Right lobe of liver (tissue), 6 donors: ENCODE results near the gene ZCCHC12. TPM values are rescaled to one million over a fixed set of nuclear protein-coding genes. Genes with fewer than 3 reads are reported as not detected.
A peak's percentile ranks its signal among the peaks of the same experiment; 100 is the strongest.

ENCODE experiments used
- ATAC-seq, 4 donors: fragments of 200-7000 bp; cut with Tn5 transposase; one replicate each; pipeline ENCODE4 v1.9.1; 2020; ENCODE audit warnings: mild to moderate bottlenecking in 4 of 4, moderate library complexity in 4 of 4
- DNase-seq, 3 donors: peaks; one replicate each; pipeline ENCODE4 v3.0.0-alpha.2; 2020
- H3K27ac ChIP-seq, 3 donors: fragments of 200-600 bp; one replicate each; pipeline ENCODE4 v1.8.0; 2022
- H3K27me3 ChIP-seq, 2 donors: fragments of 200-600 bp; one replicate each; pipeline ENCODE4 v1.8.0; 2022
- H3K36me3 ChIP-seq, 4 donors: fragments of 200-600 bp; sonication (generic) in 1 of 4; one replicate each; pipeline versions ENCODE4 v1.5.1 to v1.8.0; 2017 to 2022; ENCODE audit warnings: control low read depth in 1 of 4
- H3K4me1 ChIP-seq, 4 donors: fragments of 200-600 bp; sonication (generic) in 1 of 4; one replicate each; pipeline versions ENCODE4 v1.5.1 to v1.8.0; 2017 to 2022; ENCODE audit warnings: control low read depth in 1 of 4
- H3K4me3 ChIP-seq, 3 donors: fragments of 200-600 bp; one replicate each; pipeline ENCODE4 v1.8.0; 2022
- H3K9me3 ChIP-seq, 4 donors: fragments of 200-600 bp; sonication (generic) in 1 of 4; one replicate each; pipeline versions ENCODE4 v1.5.1 to v1.8.0; 2017 to 2022; ENCODE audit warnings: control low read depth in 1 of 4
- POLR2A ChIP-seq: fragments of 450-650 bp; IDR thresholded peaks from one replicate; pipeline ENCODE4 v1.6.1; 2017; ENCODE audit warnings: antibody characterized with exemption, mild to moderate bottlenecking
- WGBS: methylation state at CpG from one replicate; pipeline ENCODE4 v1.1.6; 2018; ENCODE audit warnings: low coverage, low lambda C conversion rate; ENCODE audit not compliant: insufficient coverage; ENCODE audit errors: missing lambda C conversion rate; 5-methylcytosine and 5-hydroxymethylcytosine counted together
- intact Hi-C, 2 donors: fragments of 100-400 bp; cut with DNase I; formaldehyde crosslinking; loops; one replicate each; pipeline versions ENCODE4 v1.11.2 to v1.14.1; 2022
- total RNA-seq, 6 experiments: library from RNA; depleted of rRNA in 2 of 6; stranded (reverse); fragments of >200 nt in 2 of 6; fragmentation: NEBNext Ultra II Directional in 3 of 6; extraction: Animal tissue kit (Norgen Biotek cat#: 25700) in 3 of 6; gene quantifications; one replicate each; pipeline versions ENCODE4 v1.1.0 to v1.2.4, GENCODE V29; 2016 to 2023
- TF ChIP-seq, protein P1 (sequence below), 4 donors: fragments of 200-600 bp in 3 of 4; fragments of 450-650 bp in 1 of 4; IDR thresholded peaks; one replicate each; pipeline versions ENCODE4 v1.5.1 to v1.8.0; 2016 to 2022; ENCODE audit warnings: antibody characterized with exemption in 4 of 4, mild to moderate bottlenecking in 2 of 4
- donor health status: DM: no; HTN: yes; CAD: no.
- donor health status: DM: no; HTN: no; CAD: no.
- donor health status: DM: no; HTN: no; CAD: no.
- donor health status: DM: no; HTN: yes; CAD: no.
- donor health status: DM: no; HTN: yes; CAD: no.

The ZCCHC12 gene
- total RNA-seq, 6 experiments from 2014 or later, result not detected

DNA sequence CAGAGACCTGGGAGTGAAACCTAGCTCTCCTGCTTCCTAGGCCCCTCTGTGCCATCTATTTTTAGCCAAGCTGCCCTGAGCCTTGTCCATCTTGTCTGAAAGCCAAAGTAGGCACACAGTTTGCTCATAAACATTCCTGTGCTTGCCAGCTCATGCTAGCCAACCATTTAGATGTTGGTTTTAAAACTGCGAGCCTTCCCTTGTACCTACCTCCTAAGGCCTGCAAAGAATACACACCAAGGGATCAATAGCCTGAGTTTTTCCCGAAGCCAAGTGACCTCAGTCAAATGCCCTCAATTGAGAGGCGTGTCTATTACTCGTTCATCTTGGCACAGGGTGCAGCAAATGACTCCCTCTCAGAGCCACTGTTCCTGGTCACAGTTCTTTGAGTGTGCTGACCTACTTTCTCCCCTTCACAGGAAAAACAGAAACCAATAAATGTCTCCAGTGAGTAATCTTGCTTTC lies 48.5 kb downstream of the ZCCHC12 start:
- ATAC-seq (peak; percentile 93 to 98 (median 94)), DNase-seq (peak in 2 of 3 donors; percentile 23 to 76)
- intact Hi-C loops, result no loop called here
- no peak overlapping the region for H3K4me3 ChIP-seq
- H3K27me3 ChIP-seq, result no peaks in the 10 kb centered on the region
- peaks cover 0 to 14% (median 0%) of the 10 kb centered on the region in 4 donors for H3K4me1 ChIP-seq
- no peaks in the 10 kb centered on the region for H3K36me3 ChIP-seq
- no peaks in the 10 kb centered on the region for H3K9me3 ChIP-seq
- 22% methylated on average over 3 of the region's 4 CpGs for WGBS
- peak overlapping the region; percentile 52 to 78 (median 62) for H3K27ac ChIP-seq
- TF ChIP-seq, protein P1, sequence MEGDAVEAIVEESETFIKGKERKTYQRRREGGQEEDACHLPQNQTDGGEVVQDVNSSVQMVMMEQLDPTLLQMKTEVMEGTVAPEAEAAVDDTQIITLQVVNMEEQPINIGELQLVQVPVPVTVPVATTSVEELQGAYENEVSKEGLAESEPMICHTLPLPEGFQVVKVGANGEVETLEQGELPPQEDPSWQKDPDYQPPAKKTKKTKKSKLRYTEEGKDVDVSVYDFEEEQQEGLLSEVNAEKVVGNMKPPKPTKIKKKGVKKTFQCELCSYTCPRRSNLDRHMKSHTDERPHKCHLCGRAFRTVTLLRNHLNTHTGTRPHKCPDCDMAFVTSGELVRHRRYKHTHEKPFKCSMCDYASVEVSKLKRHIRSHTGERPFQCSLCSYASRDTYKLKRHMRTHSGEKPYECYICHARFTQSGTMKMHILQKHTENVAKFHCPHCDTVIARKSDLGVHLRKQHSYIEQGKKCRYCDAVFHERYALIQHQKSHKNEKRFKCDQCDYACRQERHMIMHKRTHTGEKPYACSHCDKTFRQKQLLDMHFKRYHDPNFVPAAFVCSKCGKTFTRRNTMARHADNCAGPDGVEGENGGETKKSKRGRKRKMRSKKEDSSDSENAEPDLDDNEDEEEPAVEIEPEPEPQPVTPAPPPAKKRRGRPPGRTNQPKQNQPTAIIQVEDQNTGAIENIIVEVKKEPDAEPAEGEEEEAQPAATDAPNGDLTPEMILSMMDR (IDR thresholded peaks at IDR 0.05), result no peak
- peak; percentile 14 for TF ChIP-seq POLR2A

Other genes with a start within 250 kb of the ZCCHC12 start
- gene IL13RA1, start 96.2 kb upstream of the ZCCHC12 start, total RNA-seq, result 100 to 1,000 TPM in 1 of 6 experiments, 10 to 100 TPM in 5; 54.6 to 115 (median 74.7) TPM
- gene LONRF3, start 150.8 kb downstream of the ZCCHC12 start, total RNA-seq, result 10 to 100 TPM in 3 of 6 experiments, 1 to 10 TPM in 3; 6.2 to 13.5 (median 9.4) TPM
- not detected for gene CT47C1, start 249.2 kb downstream of the ZCCHC12 start, total RNA-seq